ENCODE measurements around the gene ARHGAP44. TPM values are rescaled to one million over a fixed set of nuclear protein-coding genes. Genes with fewer than 3 reads are reported as not detected.

The ARHGAP44 gene
- total and polyA plus RNA-seq, 2 of the 13 experiments (the other 11 are each of a cell fraction or from before 2014, with no cell fraction given) = 0.79 to 3.1 TPM

DNA sequence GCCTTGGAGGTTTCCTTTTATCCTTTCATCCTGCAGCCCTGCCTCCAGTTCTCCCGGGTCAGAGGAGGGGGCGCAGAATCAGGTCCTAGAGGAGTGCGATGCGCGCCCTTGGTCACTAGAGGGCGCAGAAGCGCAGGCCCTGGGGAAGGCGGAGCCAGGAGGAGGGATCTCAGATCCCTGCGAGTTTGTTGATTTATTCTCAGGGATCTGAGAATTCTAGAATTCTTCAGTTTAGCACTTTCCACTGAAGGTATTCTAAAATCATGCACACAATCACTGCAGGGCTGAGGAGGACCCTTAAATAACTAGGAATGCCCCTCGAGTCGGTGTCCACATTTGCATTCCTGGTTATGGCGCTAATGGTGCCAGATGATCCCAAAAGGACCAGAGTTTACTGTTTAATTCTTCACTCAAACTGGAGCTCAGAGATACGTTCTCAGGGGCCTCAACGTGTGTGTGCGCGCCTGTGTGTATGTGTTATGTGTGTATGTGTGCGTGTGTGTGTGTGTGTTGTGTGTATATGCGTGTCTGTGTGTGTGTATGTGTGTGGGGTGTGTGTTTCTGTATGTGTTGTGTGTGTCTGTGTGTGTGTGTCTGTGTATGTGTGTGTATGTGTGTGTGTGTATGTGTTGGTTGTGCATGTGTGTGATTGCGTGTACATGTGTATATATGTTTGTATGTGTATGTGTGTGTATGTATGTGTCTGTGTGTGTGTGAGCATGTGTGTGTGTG is 235.4 kb downstream of the ARHGAP44 start (continued):
- TF ChIP-seq, protein P1, sequence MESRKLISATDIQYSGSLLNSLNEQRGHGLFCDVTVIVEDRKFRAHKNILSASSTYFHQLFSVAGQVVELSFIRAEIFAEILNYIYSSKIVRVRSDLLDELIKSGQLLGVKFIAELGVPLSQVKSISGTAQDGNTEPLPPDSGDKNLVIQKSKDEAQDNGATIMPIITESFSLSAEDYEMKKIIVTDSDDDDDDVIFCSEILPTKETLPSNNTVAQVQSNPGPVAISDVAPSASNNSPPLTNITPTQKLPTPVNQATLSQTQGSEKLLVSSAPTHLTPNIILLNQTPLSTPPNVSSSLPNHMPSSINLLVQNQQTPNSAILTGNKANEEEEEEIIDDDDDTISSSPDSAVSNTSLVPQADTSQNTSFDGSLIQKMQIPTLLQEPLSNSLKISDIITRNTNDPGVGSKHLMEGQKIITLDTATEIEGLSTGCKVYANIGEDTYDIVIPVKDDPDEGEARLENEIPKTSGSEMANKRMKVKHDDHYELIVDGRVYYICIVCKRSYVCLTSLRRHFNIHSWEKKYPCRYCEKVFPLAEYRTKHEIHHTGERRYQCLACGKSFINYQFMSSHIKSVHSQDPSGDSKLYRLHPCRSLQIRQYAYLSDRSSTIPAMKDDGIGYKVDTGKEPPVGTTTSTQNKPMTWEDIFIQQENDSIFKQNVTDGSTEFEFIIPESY (CRISPR knock-in tag; IDR thresholded peaks at IDR 0.05) = peak; percentile 31; the same call in 1 of the 2 replicates

DNA sequence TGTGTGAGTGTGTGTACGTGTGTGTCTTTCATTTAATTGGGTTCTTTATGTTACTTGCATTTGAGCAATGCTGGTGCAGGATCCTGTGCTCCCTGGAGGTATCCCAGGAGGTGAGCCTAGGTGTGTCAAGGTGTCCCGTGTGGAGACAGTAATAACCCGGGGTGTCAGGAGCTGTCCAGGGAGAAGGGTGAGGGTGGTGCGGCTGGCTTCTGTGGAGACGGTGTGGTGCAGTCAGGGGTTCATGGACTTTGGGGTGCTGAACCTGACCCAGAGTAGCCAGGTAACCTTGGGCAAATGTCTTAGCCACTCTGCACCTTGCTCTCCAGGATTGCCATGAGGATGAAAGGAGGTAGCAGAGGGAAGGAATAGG is 235.9 kb downstream of the ARHGAP44 start:
- intact Hi-C loops (cut with micrococcal nuclease; ENCODE audit: unreplicated experiment) (no loop called here), in situ Hi-C loops (cut with HindIII; ENCODE audit: extremely low pct_ligation_motif_present, low pct_unique_long_range_greater_than_20kb) (no loop called here)
- peaks cover 0 to 8% of the 10 kb centered on the region in 2 experiments; a peak in 2 of 5 replicates for H3K27me3 ChIP-seq (ENCODE audit: control insufficient read depth in 1 of 2, insufficient read depth in 2 of 2, low read length in 2 of 2)
- H3K36me3 ChIP-seq (replicated peaks in 1 of 2; ENCODE audit: control insufficient read depth in 1 of 2, insufficient read depth in 2 of 2, low read length in 2 of 2) = no peaks in the 10 kb centered on the region
- no peaks in the 10 kb centered on the region for H3K9me3 ChIP-seq (ENCODE audit: low read length)
- CTCF ChIA-PET (ENCODE audit: low intra/inter-chr PET ratio, low total read pairs) = no interaction called here
- BruUV-seq (replicated peaks) = no TSS peak
- WGBS (ENCODE audit: low lambda C conversion rate) = 3% methylated on average over 3 of the region's 5 CpGs
- H4K20me1 ChIP-seq (ENCODE audit: insufficient read depth, low read length) = no peaks in the 10 kb centered on the region
- H3K9ac ChIP-seq (ENCODE audit: insufficient read depth, low read depth, low read length) = no peak overlapping the region
- H3K4me3 ChIP-seq (replicated peaks in 1 of 3; ENCODE audit: insufficient read depth in 1 of 3, low read depth in 2 of 3, low read length in 3 of 3) = no peak overlapping the region; a peak in 1 of 6 replicates
- no peak for DNase-seq (ENCODE audit: low spot score)
- no peak overlapping the region for H3K4me2 ChIP-seq (ENCODE audit: low read depth, low read length)
- ATAC-seq = peak; percentile 22; the same call in 2 of the 3 replicates
- no peak for FAIRE-seq
- POLR2A ChIA-PET = no interaction called here
- peaks cover 23% of the 10 kb centered on the region for H3K4me1 ChIP-seq (ENCODE audit: insufficient read depth, low read length)
- H2AFZ ChIP-seq (ENCODE audit: low read length) = no peak overlapping the region
- H3K79me2 ChIP-seq (ENCODE audit: insufficient read depth, low read length) = no peaks in the 10 kb centered on the region
- no peak overlapping the region for H3K27ac ChIP-seq (ENCODE audit: extremely low read length, insufficient read depth, low read length)
- TF ChIP-seq RFXANK (CRISPR knock-in tag; IDR thresholded peaks at IDR 0.05) (no peak), PTBP1 (IDR thresholded peaks at IDR 0.05; ENCODE audit: low read depth, low read length, poor library complexity, severe bottlenecking) (no peak), KLF11 (CRISPR knock-in tag; IDR thresholded peaks at IDR 0.05) (no peak), NFYB (CRISPR knock-in tag; IDR thresholded peaks at IDR 0.05) (no peak), ZNF768 (CRISPR knock-in tag; IDR thresholded peaks at IDR 0.05) (no peak), PHF21A (CRISPR knock-in tag; IDR thresholded peaks at IDR 0.05) (no peak), TBL1XR1 (IDR thresholded peaks at IDR 0.05; ENCODE audit: borderline replicate concordance, low read length, partially characterized antibody) (no peak), ZFP1 (CRISPR knock-in tag; IDR thresholded peaks at IDR 0.05) (no peak), TP53 (CRISPR knock-in tag; conservative IDR thresholded peaks at IDR 0.05) (no peak), KDM1A (CRISPR knock-in tag; IDR thresholded peaks at IDR 0.05) (no peak)
- TF ChIP-seq, protein P2, sequence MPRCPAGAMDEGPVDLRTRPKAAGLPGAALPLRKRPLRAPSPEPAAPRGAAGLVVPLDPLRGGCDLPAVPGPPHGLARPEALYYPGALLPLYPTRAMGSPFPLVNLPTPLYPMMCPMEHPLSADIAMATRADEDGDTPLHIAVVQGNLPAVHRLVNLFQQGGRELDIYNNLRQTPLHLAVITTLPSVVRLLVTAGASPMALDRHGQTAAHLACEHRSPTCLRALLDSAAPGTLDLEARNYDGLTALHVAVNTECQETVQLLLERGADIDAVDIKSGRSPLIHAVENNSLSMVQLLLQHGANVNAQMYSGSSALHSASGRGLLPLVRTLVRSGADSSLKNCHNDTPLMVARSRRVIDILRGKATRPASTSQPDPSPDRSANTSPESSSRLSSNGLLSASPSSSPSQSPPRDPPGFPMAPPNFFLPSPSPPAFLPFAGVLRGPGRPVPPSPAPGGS (CRISPR knock-in tag; IDR thresholded peaks at IDR 0.05) = no peak
- TF ChIP-seq, protein P3, sequence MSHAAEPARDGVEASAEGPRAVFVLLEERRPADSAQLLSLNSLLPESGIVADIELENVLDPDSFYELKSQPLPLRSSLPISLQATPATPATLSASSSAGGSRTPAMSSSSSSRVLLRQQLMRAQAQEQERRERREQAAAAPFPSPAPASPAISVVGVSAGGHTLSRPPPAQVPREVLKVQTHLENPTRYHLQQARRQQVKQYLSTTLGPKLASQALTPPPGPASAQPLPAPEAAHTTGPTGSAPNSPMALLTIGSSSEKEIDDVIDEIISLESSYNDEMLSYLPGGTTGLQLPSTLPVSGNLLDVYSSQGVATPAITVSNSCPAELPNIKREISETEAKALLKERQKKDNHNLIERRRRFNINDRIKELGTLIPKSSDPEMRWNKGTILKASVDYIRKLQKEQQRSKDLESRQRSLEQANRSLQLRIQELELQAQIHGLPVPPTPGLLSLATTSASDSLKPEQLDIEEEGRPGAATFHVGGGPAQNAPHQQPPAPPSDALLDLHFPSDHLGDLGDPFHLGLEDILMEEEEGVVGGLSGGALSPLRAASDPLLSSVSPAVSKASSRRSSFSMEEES (CRISPR knock-in tag; IDR thresholded peaks at IDR 0.05) = no peak
- TF ChIP-seq, protein P4, sequence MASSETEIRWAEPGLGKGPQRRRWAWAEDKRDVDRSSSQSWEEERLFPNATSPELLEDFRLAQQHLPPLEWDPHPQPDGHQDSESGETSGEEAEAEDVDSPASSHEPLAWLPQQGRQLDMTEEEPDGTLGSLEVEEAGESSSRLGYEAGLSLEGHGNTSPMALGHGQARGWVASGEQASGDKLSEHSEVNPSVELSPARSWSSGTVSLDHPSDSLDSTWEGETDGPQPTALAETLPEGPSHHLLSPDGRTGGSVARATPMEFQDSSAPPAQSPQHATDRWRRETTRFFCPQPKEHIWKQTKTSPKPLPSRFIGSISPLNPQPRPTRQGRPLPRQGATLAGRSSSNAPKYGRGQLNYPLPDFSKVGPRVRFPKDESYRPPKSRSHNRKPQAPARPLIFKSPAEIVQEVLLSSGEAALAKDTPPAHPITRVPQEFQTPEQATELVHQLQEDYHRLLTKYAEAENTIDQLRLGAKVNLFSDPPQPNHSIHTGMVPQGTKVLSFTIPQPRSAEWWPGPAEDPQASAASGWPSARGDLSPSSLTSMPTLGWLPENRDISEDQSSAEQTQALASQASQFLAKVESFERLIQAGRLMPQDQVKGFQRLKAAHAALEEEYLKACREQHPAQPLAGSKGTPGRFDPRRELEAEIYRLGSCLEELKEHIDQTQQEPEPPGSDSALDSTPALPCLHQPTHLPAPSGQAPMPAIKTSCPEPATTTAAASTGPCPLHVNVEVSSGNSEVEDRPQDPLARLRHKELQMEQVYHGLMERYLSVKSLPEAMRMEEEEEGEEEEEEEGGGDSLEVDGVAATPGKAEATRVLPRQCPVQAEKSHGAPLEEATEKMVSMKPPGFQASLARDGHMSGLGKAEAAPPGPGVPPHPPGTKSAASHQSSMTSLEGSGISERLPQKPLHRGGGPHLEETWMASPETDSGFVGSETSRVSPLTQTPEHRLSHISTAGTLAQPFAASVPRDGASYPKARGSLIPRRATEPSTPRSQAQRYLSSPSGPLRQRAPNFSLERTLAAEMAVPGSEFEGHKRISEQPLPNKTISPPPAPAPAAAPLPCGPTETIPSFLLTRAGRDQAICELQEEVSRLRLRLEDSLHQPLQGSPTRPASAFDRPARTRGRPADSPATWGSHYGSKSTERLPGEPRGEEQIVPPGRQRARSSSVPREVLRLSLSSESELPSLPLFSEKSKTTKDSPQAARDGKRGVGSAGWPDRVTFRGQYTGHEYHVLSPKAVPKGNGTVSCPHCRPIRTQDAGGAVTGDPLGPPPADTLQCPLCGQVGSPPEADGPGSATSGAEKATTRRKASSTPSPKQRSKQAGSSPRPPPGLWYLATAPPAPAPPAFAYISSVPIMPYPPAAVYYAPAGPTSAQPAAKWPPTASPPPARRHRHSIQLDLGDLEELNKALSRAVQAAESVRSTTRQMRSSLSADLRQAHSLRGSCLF (CRISPR knock-in tag; IDR thresholded peaks at IDR 0.05; ENCODE audit: borderline replicate concordance) = no peak

Data from HepG2 (cell line).